Measurements from ENCODE around the gene GTSE1. TPM values are rescaled to one million over a fixed set of nuclear protein-coding genes. Genes with fewer than 3 reads are reported as not detected.

GTSE1 gene
- total and polyA plus RNA-seq, 4 experiments from 2014 or later = 0.64 TPM; not detected in 3

GRCh38 chr22:46289244-46289891, 7.3 kb upstream of the GTSE1 start:
- H3K27ac Mint-ChIP-seq = no peak overlapping the region
- no peak overlapping the region for H3K4me3 ChIP-seq (ENCODE audit: low read length in 2 of 2)
- no peak for DNase-seq
- H3K36me3 ChIP-seq (ENCODE audit: insufficient read depth, low read length) = no peaks in the 10 kb centered on the region
- no peaks in the 10 kb centered on the region for H3K9me3 ChIP-seq (ENCODE audit: control insufficient read depth in 1 of 2, low read length in 2 of 2)
- intact Hi-C loops (cut with micrococcal nuclease) = no loop called here
- peaks cover 0 to 2% (median 0%) of the 10 kb centered on the region in 8 donors for H3K9me3 Mint-ChIP-seq
- ChIA-PET POLR2A (ENCODE audit: partially characterized antibody) (interaction anchor here (1.6 kb wide), 1 partner anchor 39 kb away, joined by 4 read pairs; the partner anchor contains the start of gene CDPF1), CTCF (ENCODE audit: partially characterized antibody) (no interaction called here)
- peaks cover 7 to 8% of the 10 kb centered on the region in 2 donors for H3K36me3 Mint-ChIP-seq
- H3K27me3 ChIP-seq (ENCODE audit: insufficient read depth, low read length) = no peaks in the 10 kb centered on the region
- peak overlapping the region in 1 of 8 donors; percentile 17 for H3K4me3 Mint-ChIP-seq
- H3K4me1 ChIP-seq (ENCODE audit: insufficient read depth, low read length) = peaks cover 16% of the 10 kb centered on the region
- H3K4me1 Mint-ChIP-seq = peaks cover 6 to 17% (median 11%) of the 10 kb centered on the region in 4 donors
- no peak overlapping the region for H3K27ac ChIP-seq (ENCODE audit: low read depth, low read length)
- H3K27me3 Mint-ChIP-seq = no peaks in the 10 kb centered on the region

GRCh38 chr22:46290121-46290842, 6.4 kb upstream of the GTSE1 start:
- ChIA-PET POLR2A (ENCODE audit: partially characterized antibody) (interaction anchor here (1.6 kb wide), 1 partner anchor 40 kb away, joined by 4 read pairs; the partner anchor contains the start of gene CDPF1), CTCF (ENCODE audit: partially characterized antibody) (interaction anchor here (0.6 kb wide), 1 partner anchor 137 kb away, joined by 3 read pairs; no protein-coding TSS in a partner anchor)
- no peak overlapping the region for H3K4me3 ChIP-seq (ENCODE audit: low read length in 2 of 2)
- DNase-seq = no peak
- H3K27ac Mint-ChIP-seq = peak overlapping the region in 3 of 7 donors; percentile 35 to 64 (median 48)
- intact Hi-C loops (cut with micrococcal nuclease) = no loop called here
- no peaks in the 10 kb centered on the region for H3K9me3 ChIP-seq (ENCODE audit: control insufficient read depth in 1 of 2, low read length in 2 of 2)
- H3K9me3 Mint-ChIP-seq = peaks cover 0 to 2% (median 0%) of the 10 kb centered on the region in 8 donors
- peaks cover 7 to 23% (median 14%) of the 10 kb centered on the region in 4 donors for H3K4me1 Mint-ChIP-seq
- no peaks in the 10 kb centered on the region for H3K27me3 Mint-ChIP-seq
- peaks cover 16% of the 10 kb centered on the region for H3K4me1 ChIP-seq (ENCODE audit: insufficient read depth, low read length)
- no peaks in the 10 kb centered on the region for H3K27me3 ChIP-seq (ENCODE audit: insufficient read depth, low read length)
- peaks cover 6 to 10% of the 10 kb centered on the region in 2 donors for H3K36me3 Mint-ChIP-seq
- H3K27ac ChIP-seq (ENCODE audit: low read depth, low read length) = no peak overlapping the region
- peak overlapping the region in 1 of 8 donors; percentile 39 for H3K4me3 Mint-ChIP-seq
- no peaks in the 10 kb centered on the region for H3K36me3 ChIP-seq (ENCODE audit: insufficient read depth, low read length)

GRCh38 chr22:46290843-46291785, 5.6 kb upstream of the GTSE1 start:
- no peak for DNase-seq
- Mint-ChIP-seq H3K27me3 (no peaks in the 10 kb centered on the region), H3K36me3 (peaks cover 6 to 8% of the 10 kb centered on the region in 2 donors), H3K9me3 (peaks cover 0 to 2% (median 0%) of the 10 kb centered on the region in 8 donors), H3K4me1 (peaks cover 12 to 31% (median 19%) of the 10 kb centered on the region in 4 donors), H3K27ac (peak overlapping the region in 1 of 7 donors; percentile 48), H3K4me3 (no peak overlapping the region)
- no peak overlapping the region for H3K27ac ChIP-seq (ENCODE audit: low read depth, low read length)
- ChIA-PET POLR2A (ENCODE audit: partially characterized antibody) (no interaction called here), CTCF (ENCODE audit: partially characterized antibody) (interaction anchor here (0.6 kb wide), 1 partner anchor 138 kb away, joined by 3 read pairs; no protein-coding TSS in a partner anchor)
- H3K9me3 ChIP-seq (ENCODE audit: control insufficient read depth in 1 of 2, low read length in 2 of 2) = no peaks in the 10 kb centered on the region
- no peaks in the 10 kb centered on the region for H3K36me3 ChIP-seq (ENCODE audit: insufficient read depth, low read length)
- intact Hi-C loops (cut with micrococcal nuclease) = no loop called here
- H3K4me1 ChIP-seq (ENCODE audit: insufficient read depth, low read length) = peaks cover 24% of the 10 kb centered on the region
- no peaks in the 10 kb centered on the region for H3K27me3 ChIP-seq (ENCODE audit: insufficient read depth, low read length)
- H3K4me3 ChIP-seq (ENCODE audit: low read length in 2 of 2) = no peak overlapping the region

GRCh38 chr22:46292173-46292572, 4.5 kb upstream of the GTSE1 start:
- H3K9me3 Mint-ChIP-seq = peaks cover 0 to 2% (median 0%) of the 10 kb centered on the region in 8 donors
- no peaks in the 10 kb centered on the region for H3K27me3 ChIP-seq (ENCODE audit: insufficient read depth, low read length)
- H3K36me3 Mint-ChIP-seq = peaks cover 6 to 12% of the 10 kb centered on the region in 2 donors
- H3K4me3 ChIP-seq (ENCODE audit: low read length in 2 of 2) = no peak overlapping the region
- H3K9me3 ChIP-seq (ENCODE audit: control insufficient read depth in 1 of 2, low read length in 2 of 2) = no peaks in the 10 kb centered on the region
- peaks cover 29% of the 10 kb centered on the region for H3K4me1 ChIP-seq (ENCODE audit: insufficient read depth, low read length)
- no peaks in the 10 kb centered on the region for H3K27me3 Mint-ChIP-seq
- intact Hi-C loops (cut with micrococcal nuclease) = no loop called here
- peaks cover 16 to 37% (median 25%) of the 10 kb centered on the region in 4 donors for H3K4me1 Mint-ChIP-seq
- H3K27ac ChIP-seq (ENCODE audit: low read depth, low read length) = no peak overlapping the region
- ChIA-PET CTCF (ENCODE audit: partially characterized antibody) (no interaction called here), POLR2A (ENCODE audit: partially characterized antibody) (no interaction called here)
- no peaks in the 10 kb centered on the region for H3K36me3 ChIP-seq (ENCODE audit: insufficient read depth, low read length)
- no peak for DNase-seq
- H3K27ac Mint-ChIP-seq = peak overlapping the region in 2 of 7 donors; percentile 41 to 91
- H3K4me3 Mint-ChIP-seq = no peak overlapping the region

- intact Hi-C loops (cut with micrococcal nuclease) = no loop called here
- ChIA-PET POLR2A (ENCODE audit: partially characterized antibody) (no interaction called here), CTCF (ENCODE audit: partially characterized antibody) (no interaction called here)
- no peak for DNase-seq
- Mint-ChIP-seq H3K27ac (peak overlapping the region in 1 of 7 donors; percentile 91), H3K4me1 (peaks cover 15 to 37% (median 25%) of the 10 kb centered on the region in 4 donors), H3K36me3 (peaks cover 6 to 10% of the 10 kb centered on the region in 2 donors), H3K4me3 (no peak overlapping the region), H3K27me3 (no peaks in the 10 kb centered on the region), H3K9me3 (peaks cover 0 to 2% (median 0%) of the 10 kb centered on the region in 8 donors)
- peaks cover 31% of the 10 kb centered on the region for H3K4me1 ChIP-seq (ENCODE audit: insufficient read depth, low read length)
- H3K27me3 ChIP-seq (ENCODE audit: insufficient read depth, low read length) = no peaks in the 10 kb centered on the region
- H3K27ac ChIP-seq (ENCODE audit: low read depth, low read length) = no peak overlapping the region
- H3K36me3 ChIP-seq (ENCODE audit: insufficient read depth, low read length) = no peaks in the 10 kb centered on the region
- H3K9me3 ChIP-seq (ENCODE audit: control insufficient read depth in 1 of 2, low read length in 2 of 2) = no peaks in the 10 kb centered on the region
- no peak overlapping the region for H3K4me3 ChIP-seq (ENCODE audit: low read length in 2 of 2)
Measured at GRCh38 chr22:46292732-46293131, 3.9 kb upstream of the GTSE1 start.

GRCh38 chr22:46293577-46294260, 3.0 kb upstream of the GTSE1 start:
- intact Hi-C loops (cut with micrococcal nuclease) = no loop called here
- DNase-seq = no peak
- Mint-ChIP-seq H3K27me3 (no peaks in the 10 kb centered on the region), H3K9me3 (peaks cover 0 to 2% (median 0%) of the 10 kb centered on the region in 8 donors), H3K4me1 (peaks cover 14 to 27% (median 19%) of the 10 kb centered on the region in 4 donors), H3K36me3 (peaks cover 6 to 10% of the 10 kb centered on the region in 2 donors), H3K27ac (peak overlapping the region in 4 of 7 donors; percentile 13 to 68 (median 42)), H3K4me3 (no peak overlapping the region)
- Histone ChIP-seq H3K36me3 (ENCODE audit: insufficient read depth, low read length) (no peaks in the 10 kb centered on the region), H3K4me3 (ENCODE audit: low read length in 2 of 2) (no peak overlapping the region), H3K9me3 (ENCODE audit: control insufficient read depth in 1 of 2, low read length in 2 of 2) (no peaks in the 10 kb centered on the region), H3K4me1 (ENCODE audit: insufficient read depth, low read length) (peaks cover 21% of the 10 kb centered on the region), H3K27ac (ENCODE audit: low read depth, low read length) (no peak overlapping the region), H3K27me3 (ENCODE audit: insufficient read depth, low read length) (no peaks in the 10 kb centered on the region)
- POLR2A ChIA-PET (ENCODE audit: partially characterized antibody) = no interaction called here
- CTCF ChIA-PET (ENCODE audit: partially characterized antibody) = interaction anchor here (0.7 kb wide), 1 partner anchor 159 kb away, joined by 3 read pairs; no protein-coding TSS in a partner anchor
